NB4 (cell line): ENCODE results near the gene CAB39.

Experiments used
- CTCF ChIP-seq: IDR thresholded peaks from one replicate; pipeline ENCODE4 v1.5.1; 2012; ENCODE audit warnings: low read depth, low read length
- POLR2A ChIP-seq: IDR thresholded peaks from 2 replicates; pipeline ENCODE4 v1.6.1; 2011; ENCODE audit warnings: mild to moderate bottlenecking; ENCODE audit not compliant: insufficient read length; ENCODE audit errors: extremely low read depth

GRCh38 chr2:230706966-230707365 lies 5.7 kb upstream of the CAB39 start:
- TF ChIP-seq CTCF (no peak), POLR2A (no peak)
